ENCODE data around the gene REV3L.
"Not testable (repeated sequence)": the region's sequence is repeated elsewhere in the genome, so short reads cannot be mapped to it uniquely, and the experiment has no call there.

REV3L gene

GRCh38 chr6:111258615-111259088, 224.4 kb downstream of the REV3L start:
- no peak for TF ChIP-seq CTCF (IDR thresholded peaks at IDR 0.05; ENCODE audit: insufficient read depth, low read length, poor library complexity, severe bottlenecking)
- DNase-seq (ENCODE audit: extremely low read depth, insufficient read length), result no peak
- no peaks in the 10 kb centered on the region for H3K27me3 ChIP-seq (replicated peaks; ENCODE audit: control insufficient read depth, insufficient read depth, low read length)
- H3K4me3 ChIP-seq (replicated peaks; ENCODE audit: low read depth, low read length), result peak overlapping the region; percentile 36
- no peaks in the 10 kb centered on the region; the same call in 1 of the 2 replicates for H3K36me3 ChIP-seq (ENCODE audit: control insufficient read depth, insufficient read depth, low read length)

- DNase-seq (ENCODE audit: extremely low read depth, insufficient read length), result no peak
- TF ChIP-seq CTCF (IDR thresholded peaks at IDR 0.05; ENCODE audit: insufficient read depth, low read length, poor library complexity, severe bottlenecking), result no peak
- no peak overlapping the region for H3K4me3 ChIP-seq (replicated peaks; ENCODE audit: low read depth, low read length)
- no peaks in the 10 kb centered on the region for H3K36me3 ChIP-seq (ENCODE audit: control insufficient read depth, insufficient read depth, low read length)
- H3K27me3 ChIP-seq (replicated peaks; ENCODE audit: control insufficient read depth, insufficient read depth, low read length), result no peaks in the 10 kb centered on the region
Observed at GRCh38 chr6:111258010-111258409, 225.0 kb downstream of the REV3L start.

- TF ChIP-seq CTCF (IDR thresholded peaks at IDR 0.05; ENCODE audit: insufficient read depth, low read length, poor library complexity, severe bottlenecking), result no peak
- H3K36me3 ChIP-seq (ENCODE audit: control insufficient read depth, insufficient read depth, low read length), result no peaks in the 10 kb centered on the region
- H3K4me3 ChIP-seq (replicated peaks; ENCODE audit: low read depth, low read length), result no peak overlapping the region
- no peak for DNase-seq (ENCODE audit: extremely low read depth, insufficient read length)
- H3K27me3 ChIP-seq (replicated peaks; ENCODE audit: control insufficient read depth, insufficient read depth, low read length), result no peaks in the 10 kb centered on the region
Observed at GRCh38 chr6:111256646-111257045, 226.4 kb downstream of the REV3L start.

GRCh38 chr6:111255838-111256237, 227.2 kb downstream of the REV3L start:
- H3K36me3 ChIP-seq (ENCODE audit: control insufficient read depth, insufficient read depth, low read length); DNase-seq (ENCODE audit: extremely low read depth, insufficient read length); H3K27me3 ChIP-seq (replicated peaks; ENCODE audit: control insufficient read depth, insufficient read depth, low read length); H3K4me3 ChIP-seq (replicated peaks; ENCODE audit: low read depth, low read length): not testable (repeated sequence)

- DNase-seq (ENCODE audit: extremely low read depth, insufficient read length), result no peak
- no peaks in the 10 kb centered on the region for H3K27me3 ChIP-seq (replicated peaks; ENCODE audit: control insufficient read depth, insufficient read depth, low read length)
- TF ChIP-seq CTCF (IDR thresholded peaks at IDR 0.05; ENCODE audit: insufficient read depth, low read length, poor library complexity, severe bottlenecking), result no peak
- no peak overlapping the region for H3K4me3 ChIP-seq (replicated peaks; ENCODE audit: low read depth, low read length)
- H3K36me3 ChIP-seq (ENCODE audit: control insufficient read depth, insufficient read depth, low read length), result no peaks in the 10 kb centered on the region
Observed at GRCh38 chr6:111254779-111255166, 228.2 kb downstream of the REV3L start.

GRCh38 chr6:111254004-111254778, 228.8 kb downstream of the REV3L start:
- TF ChIP-seq CTCF (IDR thresholded peaks at IDR 0.05; ENCODE audit: insufficient read depth, low read length, poor library complexity, severe bottlenecking), result no peak
- DNase-seq (ENCODE audit: extremely low read depth, insufficient read length), result no peak
- H3K4me3 ChIP-seq (replicated peaks; ENCODE audit: low read depth, low read length), result no peak overlapping the region

More at GRCh38 chr6:111254004-111254778, 228.8 kb downstream of the REV3L start:
- no peaks in the 10 kb centered on the region for H3K27me3 ChIP-seq (replicated peaks; ENCODE audit: control insufficient read depth, insufficient read depth, low read length)
- H3K36me3 ChIP-seq (ENCODE audit: control insufficient read depth, insufficient read depth, low read length), result no peaks in the 10 kb centered on the region
